Lower leg skin (tissue), 4 donors: ENCODE data around the gene TCAIM. TPM values are rescaled to one million over a fixed set of nuclear protein-coding genes. Genes with fewer than 3 reads are reported as not detected.

Experiments
- DNase-seq, 2 donors: peaks; one replicate each; pipeline ENCODE4 v3.0.0-alpha.2; 2019; ENCODE audit warnings: low spot score in 2 of 2
- H3K4me3 ChIP-seq: fragments of 200-600 bp; sonication (generic); 2 replicates; pipeline ENCODE4 v1.5.1; 2017; ENCODE audit warnings: mild to moderate bottlenecking, low read depth; ENCODE audit not compliant: poor library complexity, severe bottlenecking
- CTCF ChIP-seq, 3 donors: fragments of 450-650 bp; IDR thresholded peaks; one replicate each; pipeline ENCODE4 v1.5.1; 2016; ENCODE audit warnings: antibody characterized with exemption in 3 of 3, mild to moderate bottlenecking in 3 of 3, moderate library complexity in 2 of 3
- POLR2A ChIP-seq, 2 donors: fragments of 450-650 bp; IDR thresholded peaks; one replicate each; pipeline ENCODE4 v1.6.1; 2016 to 2017; ENCODE audit warnings: antibody characterized with exemption in 2 of 2, mild to moderate bottlenecking in 1 of 2, moderate library complexity in 1 of 2
- WGBS, 2 donors: methylation state at CpG; one replicate each; pipeline ENCODE4 v1.1.5; 2018; 5-methylcytosine and 5-hydroxymethylcytosine counted together
- intact Hi-C: fragments of 100-400 bp; cut with DNase I; formaldehyde crosslinking; loops from one replicate; pipeline ENCODE4 v1.15.0; 2023; ENCODE audit warnings: low total_unique reads
- total RNA-seq, 4 donors: library from RNA; depleted of rRNA; stranded (reverse); fragments of >200 nt; gene quantifications; one replicate each; pipeline ENCODE4 v1.1.0, GENCODE V29; 2016

Gene TCAIM
- total RNA-seq, 4 donors from 2014 or later: 16.6 to 20.0 (median 18.5) TPM

GRCh38 chr3:44365952-44366351 is 27.4 kb downstream of the TCAIM start:
- no peak for DNase-seq
- intact Hi-C loops: no loop called here
- WGBS, 2 donors: 87 to 90% methylated on average over 1 of the region's 1 CpG
- no peak overlapping the region for H3K4me3 ChIP-seq
- TF ChIP-seq CTCF (IDR thresholded peaks at IDR 0.05): no peak
- no peak for TF ChIP-seq POLR2A (IDR thresholded peaks at IDR 0.05)

GRCh38 chr3:44375450-44375849 is 36.9 kb downstream of the TCAIM start:
- no peak overlapping the region for H3K4me3 ChIP-seq
- DNase-seq: no peak
- intact Hi-C loops: no loop called here
- 93 to 100% methylated on average over 1 of the region's 1 CpG for WGBS, 2 donors
- no peak for TF ChIP-seq POLR2A (IDR thresholded peaks at IDR 0.05)
- no peak for TF ChIP-seq CTCF (IDR thresholded peaks at IDR 0.05)

- intact Hi-C loops: no loop called here
- no peak for DNase-seq
- TF ChIP-seq POLR2A (IDR thresholded peaks at IDR 0.05) (no peak), CTCF (IDR thresholded peaks at IDR 0.05) (no peak)
- H3K4me3 ChIP-seq: no peak overlapping the region
- 97 to 98% methylated on average over 6 of the region's 7 CpGs for WGBS, 2 donors
Measured at GRCh38 chr3:44387404-44387803, 48.8 kb downstream of the TCAIM start.

- 94 to 97% methylated on average over 1 of the region's 1 CpG for WGBS, 2 donors
- no peak overlapping the region for H3K4me3 ChIP-seq
- DNase-seq: no peak
- intact Hi-C loops: no loop called here
- TF ChIP-seq CTCF (IDR thresholded peaks at IDR 0.05): no peak
Measured at GRCh38 chr3:44392489-44392888, 53.9 kb downstream of the TCAIM start.

GRCh38 chr3:44395714-44396113 is 57.1 kb downstream of the TCAIM start:
- TF ChIP-seq POLR2A (IDR thresholded peaks at IDR 0.05) (no peak), CTCF (IDR thresholded peaks at IDR 0.05) (no peak)
- H3K4me3 ChIP-seq: no peak overlapping the region
- intact Hi-C loops: no loop called here
- 89 to 97% methylated on average over 9 of the region's 9 CpGs for WGBS, 2 donors
- no peak for DNase-seq
